ENCODE results near the gene PARVA.

DNA sequence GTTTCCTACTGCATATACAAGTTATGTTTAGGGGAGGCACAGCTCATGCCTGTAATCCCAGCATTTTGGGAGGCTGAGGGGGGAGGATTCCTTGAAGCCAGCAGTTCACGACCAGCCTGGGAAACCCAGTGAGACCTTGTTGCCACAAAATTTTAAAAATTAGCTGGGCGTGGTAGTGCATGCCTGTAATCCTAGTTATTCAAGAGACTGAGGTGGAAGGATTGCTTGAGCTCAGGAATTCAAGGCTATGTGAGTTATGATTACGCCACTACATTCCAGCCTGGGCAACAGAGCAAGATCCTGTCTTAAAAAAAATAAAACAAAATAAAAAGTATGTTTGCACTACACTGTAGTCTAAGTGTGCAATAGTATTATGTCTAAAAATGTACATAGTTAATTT lies 188.0 kb downstream of the PARVA start:
- no peak for TF ChIP-seq MAFK (IDR thresholded peaks at IDR 0.05; ENCODE audit: partially characterized antibody)
- TF ChIP-seq, protein P1, sequence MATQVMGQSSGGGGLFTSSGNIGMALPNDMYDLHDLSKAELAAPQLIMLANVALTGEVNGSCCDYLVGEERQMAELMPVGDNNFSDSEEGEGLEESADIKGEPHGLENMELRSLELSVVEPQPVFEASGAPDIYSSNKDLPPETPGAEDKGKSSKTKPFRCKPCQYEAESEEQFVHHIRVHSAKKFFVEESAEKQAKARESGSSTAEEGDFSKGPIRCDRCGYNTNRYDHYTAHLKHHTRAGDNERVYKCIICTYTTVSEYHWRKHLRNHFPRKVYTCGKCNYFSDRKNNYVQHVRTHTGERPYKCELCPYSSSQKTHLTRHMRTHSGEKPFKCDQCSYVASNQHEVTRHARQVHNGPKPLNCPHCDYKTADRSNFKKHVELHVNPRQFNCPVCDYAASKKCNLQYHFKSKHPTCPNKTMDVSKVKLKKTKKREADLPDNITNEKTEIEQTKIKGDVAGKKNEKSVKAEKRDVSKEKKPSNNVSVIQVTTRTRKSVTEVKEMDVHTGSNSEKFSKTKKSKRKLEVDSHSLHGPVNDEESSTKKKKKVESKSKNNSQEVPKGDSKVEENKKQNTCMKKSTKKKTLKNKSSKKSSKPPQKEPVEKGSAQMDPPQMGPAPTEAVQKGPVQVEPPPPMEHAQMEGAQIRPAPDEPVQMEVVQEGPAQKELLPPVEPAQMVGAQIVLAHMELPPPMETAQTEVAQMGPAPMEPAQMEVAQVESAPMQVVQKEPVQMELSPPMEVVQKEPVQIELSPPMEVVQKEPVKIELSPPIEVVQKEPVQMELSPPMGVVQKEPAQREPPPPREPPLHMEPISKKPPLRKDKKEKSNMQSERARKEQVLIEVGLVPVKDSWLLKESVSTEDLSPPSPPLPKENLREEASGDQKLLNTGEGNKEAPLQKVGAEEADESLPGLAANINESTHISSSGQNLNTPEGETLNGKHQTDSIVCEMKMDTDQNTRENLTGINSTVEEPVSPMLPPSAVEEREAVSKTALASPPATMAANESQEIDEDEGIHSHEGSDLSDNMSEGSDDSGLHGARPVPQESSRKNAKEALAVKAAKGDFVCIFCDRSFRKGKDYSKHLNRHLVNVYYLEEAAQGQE (IDR thresholded peaks at IDR 0.05): no peak
- TF ChIP-seq CTCF (IDR thresholded peaks at IDR 0.05): no peak
- no peak for TF ChIP-seq MAX (IDR thresholded peaks at IDR 0.05)
- TF ChIP-seq ESRRA (IDR thresholded peaks at IDR 0.05; ENCODE audit: borderline replicate concordance, low read length): no peak
- TF ChIP-seq EP300 (IDR thresholded peaks at IDR 0.05): no peak
- no peak for TF ChIP-seq POLR2A (IDR thresholded peaks at IDR 0.05; ENCODE audit: low read length)
- TF ChIP-seq CHD2 (IDR thresholded peaks at IDR 0.05; ENCODE audit: low read length, partially characterized antibody): no peak
- TF ChIP-seq HDAC2 (IDR thresholded peaks at IDR 0.05): no peak
- TF ChIP-seq SMC3 (IDR thresholded peaks at IDR 0.05): no peak

Data from A549 (cell line).